Caco-2 (cell line): ENCODE data around the gene KIF1B. TPM values are rescaled to one million over a fixed set of nuclear protein-coding genes. Genes with fewer than 3 reads are reported as not detected.

ENCODE experiments used
- BruUV-seq: library from RNA; stranded (reverse); fragments of 400-500 nt; replicated peaks from 2 replicates; lab custom pipeline; 2021; lab: Mats Ljungman, UMichigan
- CTCF ChIA-PET: fragments of 300-600 bp; sonication (Branson Sonifier 250); formaldehyde crosslinking; loops from one replicate; lab custom pipeline; 2022; ENCODE audit warnings: antibody characterized with exemption; lab: Charles Lee
- POLR2A ChIA-PET: fragments of 300-600 bp; sonication (Branson Sonifier 250); formaldehyde crosslinking; loops from one replicate; lab custom pipeline; 2022; ENCODE audit warnings: antibody characterized with exemption; lab: Charles Lee
- DNase-seq, 2 experiments: peaks; one replicate each; pipeline versions ENCODE4 v3.0.0 to v3.0.0-alpha.2; 2020 to 2022
- H3K27me3 ChIP-seq: replicated peaks from 2 replicates; pipeline ENCODE4 v1.6.0; 2011; ENCODE audit warnings: low read length; ENCODE audit not compliant: control insufficient read depth, insufficient read depth
- H3K36me3 ChIP-seq: 2 replicates; pipeline ENCODE4 v1.5.1; 2011; ENCODE audit warnings: low read length; ENCODE audit not compliant: control insufficient read depth, insufficient read depth
- H3K4me1 ChIP-seq: fragments of 250-450 bp; sonication (Bioruptor Pico); 2 replicates; pipeline ENCODE4 v1.5.1; 2020; ENCODE audit warnings: mild to moderate bottlenecking
- H3K4me3 ChIP-seq: 2 replicates; pipeline ENCODE4 v1.5.1; 2011; ENCODE audit warnings: low read depth, mild to moderate bottlenecking, control low read depth, low read length
- H3K9me3 ChIP-seq: fragments of 250-450 bp; sonication (Bioruptor Pico); 2 replicates; pipeline ENCODE4 v1.5.1; 2020; ENCODE audit warnings: mild to moderate bottlenecking, moderate library complexity
- H3K27ac Mint-ChIP-seq: one replicate; pipeline ENCODE4 v1.8.0; 2022; ENCODE audit warnings: mixed read lengths; ENCODE audit not compliant: unreplicated experiment
- H3K27me3 Mint-ChIP-seq: one replicate; pipeline ENCODE4 v1.8.0; 2022; ENCODE audit warnings: mixed read lengths; ENCODE audit not compliant: insufficient read depth, unreplicated experiment
- H3K36me3 Mint-ChIP-seq: one replicate; pipeline ENCODE4 v1.8.0; 2022; ENCODE audit warnings: mild to moderate bottlenecking, mixed read lengths; ENCODE audit not compliant: insufficient read depth, unreplicated experiment
- H3K4me1 Mint-ChIP-seq: one replicate; pipeline ENCODE4 v1.8.0; 2022; ENCODE audit warnings: low read depth, mixed read lengths; ENCODE audit not compliant: unreplicated experiment
- H3K4me3 Mint-ChIP-seq: one replicate; pipeline ENCODE4 v1.8.0; 2022; ENCODE audit warnings: mild to moderate bottlenecking, moderate library complexity, mixed read lengths; ENCODE audit not compliant: unreplicated experiment
- H3K9me3 Mint-ChIP-seq: one replicate; pipeline ENCODE4 v1.8.0; 2022; ENCODE audit warnings: mixed read lengths; ENCODE audit not compliant: unreplicated experiment
- CTCF ChIP-seq, 2 experiments: fragments of 200-600 bp in 1 of 2; IDR thresholded peaks; 1 replicate in 1 of 2; 2 replicates in 1 of 2; pipeline versions ENCODE4 v1.5.1 to v1.8.0; 2011 to 2022; ENCODE audit warnings: antibody characterized with exemption in 1 of 2, control low read depth in 1 of 2, inconsistent platforms in 1 of 2, low read depth in 1 of 2, low read length in 1 of 2, mild to moderate bottlenecking in 1 of 2, moderate library complexity in 1 of 2; ENCODE audit not compliant: insufficient read depth in 1 of 2, severe bottlenecking in 1 of 2, unreplicated experiment in 1 of 2
- intact Hi-C: fragments of 100-400 bp; cut with micrococcal nuclease; formaldehyde crosslinking; loops from one replicate; pipeline ENCODE4 v1.10.0; 2022; ENCODE audit not compliant: unreplicated experiment
- total RNA-seq: library from RNA; stranded (reverse); gene quantifications from 2 replicates; pipeline ENCODE4 v1.2.3, GENCODE V29; 2022

The KIF1B gene
- total RNA-seq, 1 experiment from 2014 or later, result 41.1 TPM

- Mint-ChIP-seq H3K9me3 (no peaks in the 10 kb centered on the region), H3K4me3 (no peak overlapping the region), H3K27ac (no peak overlapping the region), H3K27me3 (no peaks in the 10 kb centered on the region), H3K36me3 (peaks cover 24% of the 10 kb centered on the region), H3K4me1 (no peaks in the 10 kb centered on the region)
- Histone ChIP-seq H3K27me3 (no peaks in the 10 kb centered on the region), H3K4me1 (no peaks in the 10 kb centered on the region), H3K36me3 (no peaks in the 10 kb centered on the region), H3K4me3 (no peak overlapping the region), H3K9me3 (no peaks in the 10 kb centered on the region)
- CTCF ChIA-PET, result no interaction called here
- no peak for DNase-seq
- POLR2A ChIA-PET, result no interaction called here
- TF ChIP-seq CTCF (IDR thresholded peaks at IDR 0.05; ENCODE audit: insufficient read depth in 1 of 2, low read depth in 1 of 2, low read length in 1 of 2, severe bottlenecking in 1 of 2, unreplicated experiment in 1 of 2), result no peak
- intact Hi-C loops, result no loop called here
- BruUV-seq, result no TSS peak
These were observed 93.9 kb downstream of the KIF1B start for GRCh38 chr1:10304295-10304694.

GRCh38 chr1:10306435-10306834 is 96.1 kb downstream of the KIF1B start:
- Mint-ChIP-seq H3K36me3 (peaks cover 33% of the 10 kb centered on the region), H3K27ac (no peak overlapping the region), H3K4me1 (no peaks in the 10 kb centered on the region), H3K27me3 (no peaks in the 10 kb centered on the region), H3K4me3 (no peak overlapping the region), H3K9me3 (no peaks in the 10 kb centered on the region)
- Histone ChIP-seq H3K4me3 (no peak overlapping the region), H3K36me3 (no peaks in the 10 kb centered on the region), H3K4me1 (no peaks in the 10 kb centered on the region), H3K9me3 (no peaks in the 10 kb centered on the region), H3K27me3 (no peaks in the 10 kb centered on the region)
- CTCF ChIA-PET, result no interaction called here
- no TSS peak for BruUV-seq
- intact Hi-C loops, result no loop called here
- no peak for DNase-seq
- no peak for TF ChIP-seq CTCF (IDR thresholded peaks at IDR 0.05; ENCODE audit: insufficient read depth in 1 of 2, low read depth in 1 of 2, low read length in 1 of 2, severe bottlenecking in 1 of 2, unreplicated experiment in 1 of 2)
- POLR2A ChIA-PET, result no interaction called here

GRCh38 chr1:10308001-10308400 is 97.6 kb downstream of the KIF1B start:
- POLR2A ChIA-PET, result no interaction called here

More at GRCh38 chr1:10308001-10308400, 97.6 kb downstream of the KIF1B start:
- no peaks in the 10 kb centered on the region for H3K36me3 ChIP-seq
- peaks cover 10% of the 10 kb centered on the region for H3K9me3 Mint-ChIP-seq
- no peaks in the 10 kb centered on the region for H3K9me3 ChIP-seq
- no peaks in the 10 kb centered on the region for H3K27me3 Mint-ChIP-seq
- no TSS peak for BruUV-seq
- peaks cover 34% of the 10 kb centered on the region for H3K36me3 Mint-ChIP-seq
- no peak overlapping the region for H3K4me3 ChIP-seq
- H3K27me3 ChIP-seq, result no peaks in the 10 kb centered on the region
- intact Hi-C loops, result no loop called here
- CTCF ChIA-PET, result interaction anchor here (0.8 kb wide), 1 partner anchor 98 kb away, joined by 3 read pairs; no protein-coding TSS in a partner anchor
- no peaks in the 10 kb centered on the region for H3K4me1 ChIP-seq
- H3K27ac Mint-ChIP-seq, result no peak overlapping the region
- H3K4me1 Mint-ChIP-seq, result no peaks in the 10 kb centered on the region
- no peak for TF ChIP-seq CTCF (IDR thresholded peaks at IDR 0.05; ENCODE audit: insufficient read depth in 1 of 2, low read depth in 1 of 2, low read length in 1 of 2, severe bottlenecking in 1 of 2, unreplicated experiment in 1 of 2)
- no peak for DNase-seq
- no peak overlapping the region for H3K4me3 Mint-ChIP-seq
